HG02571 (cell line): ENCODE measurements around the gene ANXA8.

Experiments
- ATAC-seq: cut with Tn5 transposase; IDR thresholded peaks from one replicate; pipeline ENCODE4 v1.9.1; 2021; ENCODE audit warnings: mild to moderate bottlenecking, moderate library complexity; ENCODE audit not compliant: unreplicated experiment

Gene ANXA8

DNA sequence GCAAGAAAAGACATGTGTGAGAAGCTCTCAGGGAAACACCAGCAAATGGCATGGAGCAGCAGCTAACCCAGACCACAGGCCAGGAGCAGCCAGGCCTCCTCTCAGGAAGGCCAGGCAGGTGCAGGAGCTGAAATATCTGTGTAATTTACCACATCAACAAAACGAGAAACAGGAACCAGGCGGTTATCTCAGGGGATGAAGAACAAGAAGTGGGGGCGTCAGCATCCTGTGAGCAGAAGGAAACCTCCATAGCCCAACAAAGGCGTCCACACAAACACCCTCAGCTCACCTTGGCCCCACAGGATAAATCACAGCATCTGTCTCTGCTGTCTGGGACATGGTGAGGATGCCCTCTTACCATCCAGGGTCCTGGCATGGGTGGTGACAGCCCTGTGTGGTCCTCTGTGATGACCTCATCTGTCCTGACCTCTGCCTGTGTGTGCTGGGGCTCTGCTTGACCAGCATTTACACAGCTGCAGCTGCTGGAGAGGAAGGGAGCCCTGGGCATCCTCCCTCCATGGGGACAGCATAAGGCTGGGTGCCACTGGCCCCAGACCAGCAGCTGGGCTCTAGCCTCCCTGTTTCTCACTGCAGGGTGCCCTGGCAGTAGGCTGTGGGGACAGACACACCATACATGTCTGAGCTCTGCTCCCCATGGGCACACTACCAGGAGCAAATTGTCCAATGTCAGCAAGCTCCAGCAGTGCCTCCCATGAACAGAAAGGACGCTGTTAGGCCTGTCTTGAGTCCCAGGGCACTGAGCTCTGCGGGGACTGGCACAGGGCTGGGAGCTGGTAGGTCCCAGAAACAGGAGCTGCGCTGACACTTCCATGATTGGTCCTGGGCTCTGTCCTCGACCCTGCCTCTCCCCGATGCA is 34.6 kb downstream of the ANXA8 start:
- ATAC-seq = no peak

DNA sequence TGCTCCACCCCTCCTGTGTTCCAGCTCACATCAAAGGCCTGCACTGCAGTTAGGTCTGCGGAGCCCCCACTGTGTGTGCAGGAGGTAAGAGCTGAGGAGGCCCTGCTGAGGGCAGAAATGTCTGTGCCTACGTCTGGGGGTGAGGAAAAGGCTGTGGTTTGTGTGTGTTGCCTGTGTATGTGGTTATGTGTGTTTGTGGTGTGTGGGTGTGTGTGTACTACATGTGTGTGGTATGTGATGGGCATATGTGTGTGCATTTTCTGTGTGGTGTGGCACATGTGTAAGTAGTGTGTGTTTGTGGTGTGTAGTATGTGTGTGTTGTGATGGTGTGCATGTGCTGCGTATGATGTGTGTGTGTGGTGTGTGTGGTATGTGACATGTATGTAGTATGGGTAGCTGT is 36.2 kb downstream of the ANXA8 start:
- no peak for ATAC-seq

DNA sequence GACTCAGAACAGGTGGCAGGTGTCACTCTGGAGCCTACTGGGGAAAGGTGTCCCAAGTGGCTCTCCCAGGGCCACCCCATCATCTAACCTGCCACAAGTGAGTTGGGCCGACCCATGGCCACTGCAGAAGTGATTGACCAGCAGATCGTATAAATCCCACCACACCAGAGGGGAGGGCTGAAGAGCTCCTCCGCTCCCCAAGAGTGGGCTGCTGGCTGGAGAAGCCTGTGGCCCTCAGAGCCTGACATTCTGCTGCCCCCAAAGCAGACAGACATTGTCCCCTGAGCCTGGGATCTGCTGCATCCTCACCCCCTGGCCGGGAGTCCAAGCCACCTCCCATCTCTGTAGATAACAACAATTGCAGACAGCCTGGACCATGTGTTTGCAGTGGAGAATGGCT is 36.7 kb downstream of the ANXA8 start:
- ATAC-seq = no peak

DNA sequence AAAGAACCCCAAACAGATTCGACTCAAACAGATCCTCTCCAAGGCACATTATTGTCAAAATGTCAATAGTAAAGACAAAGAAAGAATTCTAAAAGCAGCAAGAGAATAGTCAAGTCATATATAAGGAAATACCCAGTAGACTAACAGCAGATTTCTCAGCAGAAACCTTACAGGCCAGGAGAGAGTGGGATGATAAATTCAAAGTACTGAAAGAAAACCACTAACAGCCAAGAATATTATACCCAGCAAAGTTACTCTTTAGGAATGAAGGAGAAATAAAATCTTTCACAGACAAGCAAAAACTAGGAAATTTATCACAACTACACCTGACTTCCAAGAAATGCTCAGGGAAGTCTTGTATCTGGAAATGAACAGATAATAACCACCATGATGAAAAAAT is 38.2 kb downstream of the ANXA8 start:
- ATAC-seq = no peak

DNA sequence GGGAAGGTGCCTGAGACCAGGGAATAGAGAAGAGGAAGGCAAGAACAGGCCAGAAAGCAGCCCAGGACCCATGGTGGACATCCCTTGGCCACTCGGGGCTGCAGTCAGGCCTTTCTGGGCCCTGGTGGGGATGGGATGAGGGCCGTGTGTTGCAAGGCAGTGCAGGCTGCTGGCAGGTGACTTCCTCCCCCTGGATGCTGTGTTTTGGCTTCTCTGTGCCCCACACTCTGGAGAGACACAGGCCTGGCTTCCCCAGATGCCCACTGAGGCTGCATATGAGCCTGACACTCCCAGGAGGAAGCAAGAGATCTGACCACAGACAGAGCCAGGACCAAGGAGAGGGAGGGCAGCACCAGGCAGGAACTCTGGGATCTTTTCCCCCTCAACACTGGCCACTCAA is 39.9 kb downstream of the ANXA8 start:
- ATAC-seq = no peak

DNA sequence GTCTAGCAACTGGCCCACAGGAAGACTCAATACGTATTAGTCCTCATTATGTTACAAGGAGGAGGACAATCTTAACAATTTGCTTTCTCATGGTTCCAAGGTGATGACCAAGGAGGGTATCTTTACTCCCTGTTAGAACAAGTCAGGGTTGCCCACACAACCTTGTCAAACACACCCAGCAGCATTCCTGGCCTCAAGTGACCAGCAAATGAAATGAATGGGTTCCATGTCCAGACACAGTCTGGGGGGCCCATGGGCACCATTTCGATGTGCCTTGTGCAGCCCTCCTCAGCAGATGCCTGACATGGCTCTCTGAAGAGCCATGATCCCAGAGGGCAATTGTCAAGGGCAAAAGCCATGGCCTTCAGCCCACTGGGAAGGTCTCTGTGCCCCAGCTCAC is 40.8 kb downstream of the ANXA8 start:
- ATAC-seq = no peak

DNA sequence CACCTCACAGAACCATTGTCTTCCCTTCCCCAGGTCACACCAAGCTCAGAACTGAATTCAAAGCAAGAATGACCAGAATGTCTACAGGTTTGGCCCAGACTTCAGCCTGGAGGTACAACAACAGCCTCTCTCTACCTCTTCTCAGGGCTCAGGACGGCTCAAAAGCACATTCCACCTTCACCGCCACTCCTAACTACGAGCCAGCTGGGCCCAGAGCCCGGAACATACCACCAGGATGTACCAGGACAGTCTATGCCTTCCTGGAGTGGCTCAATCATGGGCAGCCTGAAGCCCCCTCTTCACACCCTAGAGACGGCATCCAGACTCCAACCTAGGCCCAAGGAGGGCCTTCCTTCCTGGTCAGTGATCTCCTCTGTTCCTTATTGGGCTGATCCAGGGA is 41.6 kb downstream of the ANXA8 start:
- no peak for ATAC-seq

DNA sequence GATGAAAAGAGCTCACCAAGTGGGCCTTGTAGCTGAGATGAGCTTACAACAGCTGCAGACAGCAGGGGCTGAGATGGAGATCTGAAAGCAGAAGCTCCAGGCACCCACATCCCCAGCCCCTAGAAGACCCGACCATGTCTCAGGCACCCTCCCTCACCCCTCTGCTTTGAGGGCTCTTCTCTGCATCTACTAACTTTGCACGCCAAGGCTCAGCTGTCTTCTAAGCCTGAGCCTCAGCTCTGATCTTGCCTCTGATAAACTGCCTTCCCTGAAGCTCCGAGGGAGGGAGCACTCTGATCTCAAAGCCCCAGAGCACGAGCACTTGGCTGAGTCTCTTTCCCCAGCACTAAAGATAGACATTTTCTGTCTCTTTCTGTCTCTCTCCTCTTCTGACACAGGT is 42.0 kb downstream of the ANXA8 start:
- no peak for ATAC-seq

DNA sequence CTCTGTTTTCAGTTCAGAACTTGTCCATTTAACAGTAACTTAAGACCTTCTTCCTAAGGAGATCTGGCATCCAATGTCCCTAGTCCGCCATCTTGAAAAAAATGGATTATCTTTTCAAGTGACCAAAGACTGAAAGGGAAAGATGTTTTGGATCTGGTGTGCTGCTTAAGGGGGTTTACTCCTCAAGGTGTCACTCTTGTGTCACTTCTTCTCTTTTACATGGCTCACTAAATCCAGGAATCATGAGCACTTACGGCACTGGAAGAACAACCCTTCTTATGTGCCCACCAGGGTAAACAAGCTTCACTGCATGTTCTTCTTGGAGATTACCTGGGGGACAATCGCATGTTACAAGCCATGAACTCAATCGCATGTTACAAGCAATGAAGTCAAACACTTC is 43.7 kb downstream of the ANXA8 start:
- no peak for ATAC-seq

DNA sequence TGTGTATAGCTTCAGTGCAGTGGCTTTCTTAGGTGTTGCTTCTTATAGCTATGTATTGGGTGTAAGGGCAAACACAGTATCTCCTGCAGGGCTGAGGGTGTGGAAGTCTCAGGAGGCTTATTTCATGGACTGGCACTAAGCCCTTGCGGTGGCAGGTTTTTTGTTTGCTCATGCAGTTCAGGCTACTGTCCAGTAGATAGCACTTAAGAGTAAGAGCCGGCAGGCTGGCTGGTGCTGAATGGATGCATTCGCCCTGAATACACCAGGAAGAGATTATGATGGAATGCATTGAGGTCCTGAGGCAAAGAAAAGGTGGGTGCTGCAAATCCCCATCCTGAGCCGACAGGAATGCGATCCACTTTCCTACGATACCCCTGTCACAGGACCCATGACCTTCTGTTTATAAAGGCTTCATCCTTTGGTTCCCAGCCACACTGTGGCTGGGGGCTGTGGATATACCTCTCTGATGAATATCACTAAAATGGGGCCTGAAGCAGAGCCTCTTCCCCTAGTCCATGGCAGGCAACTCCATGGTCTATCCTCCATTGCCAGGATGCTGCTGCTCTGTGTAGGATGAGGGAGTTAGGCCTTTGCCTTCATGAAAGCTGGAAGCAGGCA is 44.9 kb downstream of the ANXA8 start:
- ATAC-seq = no peak

DNA sequence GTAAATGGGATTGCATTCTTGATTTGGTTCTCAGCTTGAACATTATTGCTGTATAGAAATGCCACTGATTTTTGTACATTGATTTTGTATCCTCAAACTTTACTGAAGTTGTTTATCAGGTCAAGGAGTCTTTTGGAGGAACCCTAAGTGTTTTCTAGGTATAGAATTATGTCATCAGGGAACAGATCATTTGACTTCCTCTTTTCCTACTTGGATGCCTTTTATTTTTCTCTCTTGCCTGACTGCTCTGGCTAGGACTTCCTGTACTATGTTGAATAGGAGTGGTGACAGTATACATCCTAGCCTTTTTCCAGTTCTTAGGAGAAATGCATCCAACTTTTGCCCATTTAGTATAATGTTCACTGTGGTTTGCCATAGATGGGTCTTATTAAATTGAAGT is 48.8 kb downstream of the ANXA8 start:
- no peak for ATAC-seq

DNA sequence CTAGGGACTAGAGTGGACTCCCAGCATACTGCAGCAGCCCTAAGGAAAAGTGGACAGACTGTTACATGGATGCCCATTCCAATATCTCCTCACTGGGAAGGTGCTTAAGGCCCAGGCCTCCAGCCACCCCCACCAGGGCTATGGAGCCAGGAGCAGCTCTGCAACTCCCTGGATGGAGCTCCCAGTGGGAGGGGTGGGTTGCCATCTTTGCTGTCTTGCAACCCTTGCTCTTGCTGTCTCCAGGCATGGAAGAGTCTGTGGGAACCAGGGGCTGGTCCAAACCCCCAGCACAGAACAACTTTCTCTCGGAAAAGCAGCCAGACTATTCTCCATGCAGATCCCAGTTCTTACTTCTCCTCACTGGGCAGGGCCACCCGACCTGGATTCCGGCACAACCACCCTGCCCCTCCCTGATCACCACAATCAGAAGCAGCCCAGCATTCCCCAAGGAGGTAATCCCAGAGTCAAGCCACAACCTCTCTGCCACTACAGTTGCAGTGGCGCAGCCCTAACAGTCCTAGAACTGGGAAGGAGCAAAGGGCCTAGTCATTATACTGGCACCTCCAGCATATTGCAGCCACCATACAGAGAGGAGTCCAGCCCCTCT is 58.0 kb downstream of the ANXA8 start:
- ATAC-seq = no peak

DNA sequence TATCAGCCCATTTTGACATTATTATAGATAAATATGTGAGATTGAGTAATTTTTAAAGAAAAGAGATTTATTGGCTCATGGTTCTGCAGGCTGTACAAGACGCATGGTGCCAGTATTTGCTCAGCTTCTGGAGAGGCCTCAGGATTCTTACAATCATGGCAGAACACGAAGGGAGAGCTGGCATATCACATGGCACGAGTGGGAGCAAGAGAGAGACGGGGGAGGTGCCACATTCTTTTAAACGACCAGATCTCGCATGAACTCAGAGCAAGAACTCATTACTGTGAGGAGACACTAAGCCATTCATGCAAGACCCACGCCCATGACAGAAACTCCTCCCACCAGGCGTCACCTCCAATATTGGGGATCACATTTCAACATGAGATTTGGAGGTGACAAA is 59.7 kb downstream of the ANXA8 start:
- no peak for ATAC-seq

DNA sequence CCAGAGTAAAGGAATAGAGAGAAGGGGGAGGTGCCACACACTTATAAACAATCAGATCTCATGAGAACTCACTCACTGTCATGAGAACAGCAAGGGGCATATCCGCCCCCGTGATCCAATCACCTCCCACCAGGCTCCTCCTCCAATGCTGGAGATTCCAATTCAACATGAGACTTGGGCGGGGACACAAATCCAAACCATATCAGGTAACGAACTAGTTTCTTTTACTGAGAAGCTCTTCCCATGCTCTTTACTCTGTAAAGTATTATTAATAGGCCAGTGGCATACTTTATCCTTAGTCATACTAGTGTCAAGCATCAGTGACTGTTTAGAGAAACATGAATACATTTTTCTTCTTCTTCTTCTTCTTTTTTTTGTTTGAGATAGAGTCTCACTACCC is 60.4 kb downstream of the ANXA8 start:
- ATAC-seq = no peak

DNA sequence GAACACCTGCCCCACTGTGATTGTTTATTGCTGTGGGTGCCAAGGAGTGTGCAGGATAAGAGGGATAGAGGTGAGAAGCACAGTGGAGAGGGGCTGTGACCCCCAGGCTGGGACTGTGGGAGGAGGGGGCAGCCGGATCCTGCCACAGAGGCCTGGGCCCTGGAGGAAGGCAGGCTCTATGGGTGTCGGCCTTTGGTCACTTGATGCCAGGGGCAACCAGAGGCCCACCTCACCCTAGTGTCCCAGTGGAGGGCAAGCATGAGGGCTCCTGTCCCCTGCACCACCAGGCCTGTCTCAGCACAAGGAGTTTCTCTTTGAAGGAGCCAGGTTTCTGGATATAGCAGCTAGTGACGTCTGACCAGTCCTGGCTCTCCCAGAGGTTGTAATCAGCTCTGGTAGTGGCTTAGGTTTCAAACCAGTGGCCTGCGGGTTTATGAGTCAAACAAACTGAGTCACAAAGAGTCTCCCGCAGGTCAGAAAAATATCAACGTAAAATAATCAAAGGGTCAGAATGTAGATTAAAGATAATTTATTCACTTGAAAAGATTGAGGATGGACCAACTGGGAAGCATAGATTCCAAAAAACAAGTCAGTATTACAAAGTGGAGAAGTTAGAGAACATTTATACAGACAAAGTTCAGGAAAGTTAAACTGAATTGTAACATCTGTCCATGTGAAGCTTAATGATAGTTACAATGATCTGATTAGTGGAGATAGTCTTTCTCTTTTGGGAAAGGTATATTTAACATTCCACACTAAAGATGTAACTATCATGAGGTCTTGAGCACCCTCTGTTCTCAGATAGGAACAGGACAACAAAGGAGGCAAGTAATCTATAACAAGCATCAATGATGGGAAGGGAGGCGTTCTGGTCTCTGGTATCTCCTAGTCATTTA is 62.6 kb downstream of the ANXA8 start:
- no peak for ATAC-seq

DNA sequence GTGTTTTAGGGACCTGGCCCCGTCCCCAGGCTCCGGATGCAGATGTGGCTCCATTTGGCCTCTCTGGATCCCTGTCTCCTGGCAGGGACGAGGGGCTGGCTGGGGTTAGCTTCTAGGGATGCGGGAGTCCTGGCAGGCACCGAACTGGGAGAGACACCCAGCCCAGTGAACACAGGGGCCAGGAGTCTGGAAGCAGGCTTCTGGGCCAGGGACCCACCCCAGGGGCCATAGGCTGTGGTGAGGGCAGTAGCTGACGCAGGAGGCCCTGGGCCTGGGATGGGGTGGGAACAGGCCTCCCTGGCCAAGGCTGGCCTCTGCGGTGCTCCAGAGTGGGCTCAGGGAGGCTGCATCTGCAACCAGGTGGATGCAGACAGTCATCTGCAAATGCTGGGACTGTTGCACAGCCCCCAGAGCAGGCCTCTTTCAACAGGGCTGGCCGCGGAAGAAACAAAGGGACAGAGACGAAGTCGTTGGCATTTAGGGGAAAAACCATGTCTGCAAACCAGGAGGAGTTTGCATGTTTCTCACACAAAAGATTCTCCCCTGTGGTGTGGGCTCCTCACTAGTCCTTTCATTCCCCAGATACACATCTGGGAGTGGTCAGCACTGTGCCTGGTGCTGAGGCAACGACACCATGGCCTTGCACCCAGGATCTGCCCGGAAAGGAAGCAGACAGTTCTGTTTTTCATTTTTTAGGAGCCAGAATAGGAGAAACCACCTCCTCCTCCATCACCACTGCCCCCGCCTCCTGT is 63.4 kb downstream of the ANXA8 start:
- no peak for ATAC-seq

DNA sequence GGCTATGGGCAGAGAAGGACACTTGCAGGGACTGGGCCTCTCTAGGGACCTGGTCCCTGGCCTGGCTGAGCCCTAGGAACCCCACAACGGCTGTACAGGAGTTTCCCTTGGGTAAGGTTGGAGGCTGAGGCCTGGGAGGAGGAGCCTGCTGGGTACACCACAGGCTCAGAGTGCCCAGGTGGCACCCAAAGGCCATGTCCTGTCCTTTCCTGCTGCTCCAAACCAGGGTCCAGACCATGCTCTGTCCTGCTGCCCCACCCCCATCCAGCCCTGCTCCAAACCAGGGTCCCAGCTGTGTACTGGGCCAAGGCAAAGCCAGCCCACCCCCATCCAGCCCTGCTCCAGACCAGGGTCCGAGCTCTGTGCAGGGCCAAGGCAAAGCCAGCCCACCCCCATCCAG is 64.5 kb downstream of the ANXA8 start:
- ATAC-seq = no peak

DNA sequence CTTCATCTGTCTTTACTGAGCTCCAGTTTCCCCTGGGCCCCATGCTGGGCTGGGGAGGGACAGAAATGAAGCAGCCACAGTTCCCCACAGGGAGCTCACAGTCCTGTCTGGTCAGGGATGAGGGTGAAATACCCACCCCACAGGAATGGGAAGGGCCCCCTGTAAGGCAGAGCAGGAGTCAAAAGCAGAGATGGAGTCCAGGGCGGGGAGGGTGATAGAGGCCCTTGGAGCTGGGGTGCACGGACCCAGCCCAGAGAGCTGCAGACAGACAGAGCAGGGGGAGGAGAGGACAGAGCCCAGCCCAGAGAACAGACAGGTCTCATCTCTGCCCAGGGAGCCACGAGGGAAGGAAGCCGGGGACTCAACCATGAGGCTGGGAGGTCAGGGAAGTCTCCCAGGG is 64.9 kb downstream of the ANXA8 start:
- no peak for ATAC-seq

DNA sequence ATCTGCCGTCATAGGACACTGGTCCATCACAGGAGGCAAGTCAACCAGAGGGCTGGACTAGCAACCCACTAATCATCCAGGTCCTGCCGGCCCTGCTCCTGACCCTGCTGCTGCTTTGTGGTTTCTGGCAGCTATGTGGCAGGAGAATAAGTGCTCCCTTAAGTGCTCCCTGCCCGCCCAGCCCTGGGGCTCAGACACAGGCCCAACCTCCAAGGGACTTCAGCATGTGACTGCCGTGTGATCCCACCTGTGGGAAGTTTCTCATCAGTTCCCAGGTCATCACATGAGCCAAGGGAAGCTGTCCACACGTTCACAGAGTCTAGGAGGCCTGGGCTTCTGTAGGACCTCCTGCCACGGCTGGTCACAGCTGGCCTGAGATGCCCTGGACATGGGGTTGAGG is 65.6 kb downstream of the ANXA8 start:
- no peak for ATAC-seq
